ENCODE measurements around the gene NKRF. TPM values are rescaled to one million over a fixed set of nuclear protein-coding genes. Genes with fewer than 3 reads are reported as not detected.
"Not testable (repeated sequence)": the region's sequence is repeated elsewhere in the genome, so short reads cannot be mapped to it uniquely, and the experiment has no call there.

The NKRF gene
- total RNA-seq, result 2.8 and 3.4 TPM in 2 replicates

- DNase-seq (ENCODE audit: low read depth in 2 of 2), result peak; percentile 90 to 93
Observed at GRCh38 chrX:119606280-119607017, at the start of gene NKRF. Gene NKRF (minus strand): TSS chrX:119606424.

GRCh38 chrX:119655125-119655524 is 48.9 kb upstream of the NKRF start:
- DNase-seq (ENCODE audit: low read depth in 2 of 2), result peak; percentile 73 to 82

GRCh38 chrX:119654112-119654531 is 47.9 kb upstream of the NKRF start:
- DNase-seq (ENCODE audit: low read depth in 2 of 2), result no peak

DNA sequence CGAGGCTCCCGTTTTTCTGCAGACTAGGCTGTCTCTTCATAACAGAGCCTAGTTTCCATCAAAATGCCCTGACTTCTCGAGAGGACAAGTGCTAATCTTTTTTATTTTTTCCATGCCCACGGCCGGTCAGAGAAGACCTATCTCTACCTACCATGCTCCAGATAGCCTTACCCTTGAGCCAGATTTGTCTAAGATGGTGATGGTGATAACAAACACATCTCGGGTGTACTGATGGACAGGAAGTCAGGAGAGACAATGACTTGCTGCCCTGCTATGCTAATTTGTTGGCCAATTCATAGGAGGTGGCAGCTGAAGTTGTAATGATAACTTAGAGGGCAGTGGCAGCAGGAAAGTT is 42.2 kb upstream of the NKRF start:
- peak in 1 of 2 donors; percentile 48 for DNase-seq (ENCODE audit: low read depth in 2 of 2)

DNA sequence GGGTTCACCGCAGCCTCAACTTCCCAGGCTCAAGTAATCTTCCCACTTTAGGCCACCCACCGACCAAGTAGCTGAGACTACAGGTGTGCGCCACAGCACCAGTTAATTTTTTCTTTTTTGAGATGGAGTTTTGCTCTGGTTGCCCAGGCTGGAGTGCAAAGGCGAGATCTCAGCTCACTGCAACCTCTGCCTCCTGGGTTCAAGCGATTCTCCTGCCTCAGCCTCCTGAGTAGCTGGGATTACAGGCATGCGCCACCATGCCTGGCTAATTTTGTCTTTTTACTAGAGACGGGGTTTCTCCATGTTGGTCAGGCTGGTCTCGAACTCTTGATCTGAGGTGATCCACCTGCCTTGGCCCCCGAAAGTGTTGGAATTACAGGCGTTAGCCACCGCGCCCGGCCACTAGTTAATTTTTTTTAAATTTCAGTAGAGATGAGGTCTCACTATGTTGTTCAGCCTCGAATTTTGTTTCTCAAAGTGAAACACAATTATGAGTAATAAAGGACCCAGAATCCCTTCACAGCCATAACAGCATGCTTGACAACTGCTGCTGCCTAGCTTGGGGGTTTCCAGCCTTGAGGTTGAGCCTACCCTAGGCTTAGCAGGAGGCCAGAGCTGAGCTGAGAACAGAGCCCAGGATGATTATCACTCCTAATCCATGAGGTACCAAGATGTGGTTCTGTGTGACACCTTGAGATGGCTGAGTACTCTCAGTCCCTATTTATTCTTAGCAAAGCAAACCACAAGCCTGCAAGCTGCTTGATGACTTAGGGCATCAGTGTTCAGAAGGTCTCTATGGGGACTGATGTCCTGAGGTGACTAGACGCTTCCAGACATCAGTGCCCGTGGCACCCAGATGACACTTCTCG is 41.6 kb upstream of the NKRF start:
- no peak for DNase-seq (ENCODE audit: low read depth in 2 of 2)

DNA sequence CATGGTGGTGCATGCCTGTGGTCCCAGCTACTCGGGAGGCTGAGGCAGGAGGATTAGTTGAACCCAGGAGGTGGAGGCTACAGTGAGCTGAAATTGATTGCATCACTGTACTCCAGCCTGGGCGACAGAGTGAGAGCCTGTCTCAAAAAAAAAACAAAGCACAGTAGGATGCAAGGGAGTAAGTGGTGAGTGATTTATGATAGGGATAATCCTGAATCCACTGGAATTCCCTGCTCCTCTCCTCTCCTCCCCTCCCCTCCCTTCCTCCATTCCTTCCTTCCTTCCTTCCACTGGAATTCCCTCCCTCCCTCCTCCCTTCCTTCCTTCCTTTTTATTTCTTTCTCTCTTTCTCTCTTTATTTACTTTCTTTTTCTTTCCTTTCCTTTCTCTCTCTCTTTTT is 40.9 kb upstream of the NKRF start:
- DNase-seq (ENCODE audit: low read depth in 2 of 2), result peak in 1 of 2 donors; percentile 32

- DNase-seq (ENCODE audit: low read depth in 2 of 2), result no peak
Observed at GRCh38 chrX:119646515-119646914, 40.3 kb upstream of the NKRF start.

DNA sequence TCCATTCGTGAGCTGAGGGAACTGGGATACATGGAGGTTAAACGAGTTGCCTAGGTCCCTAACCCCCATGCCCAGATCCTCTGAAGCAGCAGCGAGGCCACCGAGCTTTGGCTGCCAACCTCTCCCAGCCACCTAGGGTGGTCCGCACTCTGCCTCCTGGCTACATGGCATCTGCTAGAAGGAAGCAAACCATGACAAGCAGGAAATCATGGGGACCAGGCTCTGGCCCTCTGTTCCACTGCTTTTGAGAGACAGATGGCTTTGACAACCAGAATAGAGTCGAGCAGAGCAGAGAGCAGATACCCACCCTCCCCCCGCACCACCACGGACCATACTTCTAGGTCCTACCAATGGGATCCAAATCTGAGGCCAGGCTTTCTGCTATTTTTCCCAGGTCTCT is 37.5 kb upstream of the NKRF start:
- DNase-seq (ENCODE audit: low read depth in 2 of 2), result no peak

- DNase-seq (ENCODE audit: low read depth in 2 of 2), result no peak
Observed at GRCh38 chrX:119640731-119641170, 34.5 kb upstream of the NKRF start.

- no peak for DNase-seq (ENCODE audit: low read depth in 2 of 2)
Observed at GRCh38 chrX:119638725-119639471, 32.7 kb upstream of the NKRF start.

DNA sequence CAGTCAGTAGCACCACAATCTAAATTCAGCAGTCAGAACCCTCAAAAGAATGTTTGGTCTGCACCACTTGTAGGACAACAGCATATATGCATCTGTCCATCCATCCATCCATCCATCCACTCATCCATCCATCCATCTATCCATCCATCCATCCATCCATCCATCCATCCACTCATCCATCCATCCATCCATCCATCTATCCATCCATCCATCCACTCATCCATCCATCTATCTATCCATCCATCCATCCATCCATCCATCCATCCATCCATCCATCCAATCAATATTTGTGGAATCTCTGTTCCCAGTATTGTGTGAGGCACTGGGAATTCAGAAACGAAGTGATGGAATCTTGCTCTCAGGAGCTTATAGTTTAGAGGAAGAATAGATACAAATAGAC is 31.2 kb upstream of the NKRF start:
- DNase-seq (ENCODE audit: low read depth in 2 of 2), result not testable (repeated sequence)

DNA sequence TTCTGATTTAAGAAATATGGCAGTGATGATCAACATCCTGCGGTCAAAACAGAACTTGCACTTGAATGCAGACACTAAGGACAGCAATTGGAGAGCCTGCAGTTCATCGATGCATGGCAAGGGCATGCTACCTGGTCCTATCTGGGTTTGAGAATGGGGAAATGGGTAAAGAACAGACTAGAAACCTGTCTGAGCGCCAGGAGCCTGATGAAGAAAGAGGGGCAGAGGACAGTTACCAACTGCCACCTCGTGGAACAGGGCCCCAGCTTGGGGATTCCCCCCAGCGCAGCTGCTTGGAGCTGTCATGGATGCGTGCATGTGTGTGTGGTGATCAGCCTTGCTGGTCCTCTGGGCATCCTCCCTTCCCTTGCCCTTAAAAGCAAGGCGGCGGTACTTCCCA is 30.2 kb upstream of the NKRF start:
- DNase-seq (ENCODE audit: low read depth in 2 of 2), result no peak

DNA sequence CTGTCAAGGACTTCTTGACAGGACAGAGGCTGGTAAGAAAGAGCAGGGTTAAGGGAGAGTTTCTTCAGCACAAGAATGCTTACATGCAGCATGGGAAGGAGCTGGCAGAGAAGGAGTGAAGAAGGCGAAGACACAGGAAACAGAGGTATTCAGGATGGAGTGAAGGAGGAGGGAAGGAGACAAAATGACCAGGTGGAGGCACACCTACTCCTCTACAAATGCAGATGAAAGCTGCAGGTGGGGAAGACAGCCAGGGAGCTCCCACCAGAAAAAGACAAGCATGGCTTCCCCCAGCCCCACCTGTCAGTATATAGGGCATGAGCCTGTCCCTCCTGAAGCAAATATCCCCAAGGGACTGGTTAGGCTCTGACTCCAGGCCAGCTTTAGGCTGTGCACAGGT is 29.6 kb upstream of the NKRF start:
- no peak for DNase-seq (ENCODE audit: low read depth in 2 of 2)

DNA sequence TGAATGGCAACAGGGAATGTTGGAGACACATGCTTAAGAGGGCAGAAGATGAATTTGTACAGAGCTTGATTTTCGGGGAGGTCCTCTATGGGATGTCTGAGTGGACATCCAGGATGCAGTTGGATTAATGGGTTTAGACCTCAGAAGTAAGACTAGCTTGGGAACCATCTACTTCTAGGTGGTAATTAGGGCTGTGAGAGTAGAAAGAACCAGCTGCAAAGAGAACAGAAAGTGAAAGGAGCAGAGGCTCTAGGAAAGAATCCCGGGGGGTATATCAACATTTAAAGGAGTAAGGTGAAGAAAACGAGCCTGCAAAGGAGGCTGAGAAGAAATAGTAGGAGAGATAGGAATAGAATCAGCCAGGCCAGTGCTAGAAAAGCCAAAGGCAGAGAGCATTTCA is 29.0 kb upstream of the NKRF start:
- DNase-seq (ENCODE audit: low read depth in 2 of 2), result no peak

DNA sequence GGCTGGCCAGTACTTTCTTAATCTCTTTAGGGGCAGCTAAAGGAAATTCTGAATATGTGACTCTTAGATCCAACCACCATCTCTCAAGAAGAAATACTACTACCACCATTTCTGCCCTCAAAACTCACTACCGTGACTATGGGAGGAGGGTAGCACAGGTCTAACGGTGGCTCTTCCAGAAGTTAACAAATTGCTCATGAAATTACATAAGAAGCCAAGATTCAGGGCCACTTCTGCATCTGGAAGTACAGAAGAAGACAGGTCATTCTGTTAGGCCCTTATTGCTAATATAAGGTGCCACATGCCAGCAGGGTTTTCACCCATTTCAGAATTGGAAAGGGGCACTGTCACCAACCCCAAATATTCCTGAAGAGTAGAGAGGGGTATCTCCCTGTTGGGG is 19.6 kb upstream of the NKRF start:
- DNase-seq (ENCODE audit: low read depth in 2 of 2), result no peak

DNA sequence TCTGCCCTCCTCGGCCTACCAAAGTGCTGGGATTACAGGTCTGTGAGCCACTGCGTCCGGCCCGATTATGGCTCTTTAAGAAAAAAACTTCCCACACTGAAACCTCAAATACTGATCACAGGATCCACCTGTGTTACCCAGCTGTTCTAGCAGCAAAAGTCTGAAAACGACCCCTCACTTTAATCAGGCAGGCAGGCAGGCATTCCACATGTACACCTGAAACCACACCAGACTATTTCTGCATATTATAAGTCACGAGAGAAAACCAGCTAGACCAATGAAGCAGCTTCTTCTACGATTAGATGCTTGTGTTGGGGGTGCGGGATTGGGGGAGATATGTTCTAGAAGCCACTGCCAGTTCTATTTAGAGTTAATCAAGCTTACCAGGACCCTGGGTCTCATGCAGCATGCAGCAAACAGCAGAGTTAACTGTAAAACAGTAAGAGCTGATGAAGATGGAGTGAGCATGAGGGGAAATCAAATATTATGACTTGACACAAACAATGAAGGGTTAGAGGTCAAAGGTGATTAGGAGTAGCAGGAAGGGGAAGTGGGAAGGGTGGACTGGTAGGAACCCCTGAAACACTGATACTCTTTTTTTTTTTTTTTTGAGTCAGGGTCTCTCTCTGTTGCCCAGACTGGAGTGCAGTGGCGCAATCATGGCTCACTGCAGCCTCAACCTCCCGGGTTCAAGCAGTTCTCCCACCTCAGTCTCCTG is 18.9 kb upstream of the NKRF start:
- no peak for DNase-seq (ENCODE audit: low read depth in 2 of 2)

DNA sequence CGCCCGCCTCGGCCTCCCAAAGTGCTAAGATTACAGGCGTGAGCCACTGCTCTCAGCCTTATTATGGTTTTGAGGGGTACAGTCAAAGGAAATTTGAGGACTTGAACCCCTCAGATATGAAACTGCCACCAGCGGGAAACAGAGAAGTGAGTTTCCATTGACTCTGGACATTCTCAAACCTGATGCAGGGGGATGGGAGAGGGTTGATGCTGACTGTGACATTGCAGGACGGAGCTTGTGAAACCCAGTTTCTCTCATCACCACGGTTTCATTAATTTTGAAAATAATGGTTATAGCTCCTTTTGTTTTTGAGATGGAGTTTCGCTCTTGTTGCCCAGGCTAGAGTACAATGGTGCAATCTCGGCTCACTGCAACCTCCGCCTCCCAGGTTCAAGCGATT is 18.2 kb upstream of the NKRF start:
- DNase-seq (ENCODE audit: low read depth in 2 of 2), result no peak

DNA sequence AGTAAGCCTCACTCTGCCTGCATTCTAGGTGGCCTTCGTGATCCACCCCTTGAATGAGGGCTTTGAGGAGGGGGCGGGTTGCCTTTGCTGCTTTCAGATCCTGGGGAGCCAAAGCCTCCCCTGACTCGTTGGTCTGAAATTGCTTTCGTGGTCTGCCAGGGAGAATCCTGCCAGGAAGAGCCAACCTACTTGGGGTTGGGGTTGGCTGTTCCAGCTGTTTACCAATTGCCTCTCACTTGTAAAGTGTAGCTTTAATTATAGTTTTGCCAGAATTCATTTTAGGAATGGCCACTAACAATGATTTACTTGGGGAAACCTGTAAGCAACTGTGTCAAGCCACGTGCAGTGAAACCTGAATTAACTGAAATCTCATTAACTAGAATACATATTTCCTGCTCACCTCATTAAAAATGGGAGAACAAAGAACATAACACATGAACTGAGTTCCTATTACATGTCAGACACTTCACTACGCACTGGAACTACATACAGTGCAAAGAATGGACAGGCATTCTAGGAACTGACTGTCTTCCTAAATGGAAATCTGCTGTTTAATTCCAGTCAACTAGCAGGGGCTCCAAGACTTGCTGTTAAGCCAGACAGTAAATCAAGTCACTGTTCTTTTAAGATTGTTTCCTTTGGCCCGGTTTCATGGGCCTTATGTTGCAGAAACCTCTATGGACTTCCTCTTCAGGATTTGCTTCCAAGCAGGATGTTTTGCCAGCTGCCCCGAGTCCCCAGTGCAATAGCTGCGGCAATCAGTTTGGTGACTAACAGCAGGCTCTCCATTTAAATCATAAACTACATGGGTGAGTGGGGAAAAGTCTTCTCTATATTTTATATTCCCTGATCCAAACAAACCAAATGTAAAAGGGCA is 16.4 kb upstream of the NKRF start:
- DNase-seq (ENCODE audit: low read depth in 2 of 2), result peak; percentile 52 to 78

- no peak for DNase-seq (ENCODE audit: low read depth in 2 of 2)
Observed at GRCh38 chrX:119618439-119618838, 12.2 kb upstream of the NKRF start.

GRCh38 chrX:119617517-119618164 is 11.4 kb upstream of the NKRF start:
- DNase-seq (ENCODE audit: low read depth in 2 of 2), result no peak
